Kidney (tissue), 14 donors: Measurements from ENCODE around the gene HLA-DQB1. TPM values are rescaled to one million over a fixed set of nuclear protein-coding genes. Genes with fewer than 3 reads are reported as not detected.
"Not testable (repeated sequence)": the region's sequence is repeated elsewhere in the genome, so short reads cannot be mapped to it uniquely, and the experiment has no call there.

Source experiments
- DNase-seq, 5 donors: peaks; one replicate each; pipeline ENCODE4 v3.0.0-alpha.2; 2013 to 2020
- FAIRE-seq: peaks from 2 replicates; lab custom pipeline; 2012; peaks lifted over from hg19 to GRCh38; lab: Jason Lieb, UNC
- H3K27ac ChIP-seq, 2 donors: one replicate each; pipeline ENCODE4 v1.7.0; 2013; ENCODE audit warnings: low read depth in 2 of 2, low read length in 2 of 2, inconsistent platforms in 1 of 2
- H3K27me3 ChIP-seq: one replicate; pipeline ENCODE4 v1.7.1; 2013; ENCODE audit warnings: low read length, inconsistent platforms; ENCODE audit not compliant: control insufficient read depth, insufficient read depth
- H3K36me3 ChIP-seq, 3 donors: one replicate each; pipeline versions ENCODE4 v1.7.0 to v1.7.1; 2013; ENCODE audit warnings: low read length in 3 of 3, control low read depth in 1 of 3, inconsistent platforms in 1 of 3; ENCODE audit not compliant: insufficient read depth in 3 of 3, control insufficient read depth in 2 of 3
- H3K4me1 ChIP-seq, 3 donors: one replicate each; pipeline versions ENCODE4 v1.7.0 to v1.7.1; 2013; ENCODE audit warnings: low read length in 3 of 3, inconsistent platforms in 1 of 3, low read depth in 1 of 3; ENCODE audit not compliant: control insufficient read depth in 2 of 3, insufficient read depth in 2 of 3
- H3K4me3 ChIP-seq, 3 donors: one replicate each; pipeline versions ENCODE4 v1.7.0 to v1.8.1; 2013; ENCODE audit warnings: low read length in 3 of 3, control low read depth in 1 of 3, inconsistent platforms in 1 of 3
- H3K9ac ChIP-seq, 3 donors: one replicate each; pipeline versions ENCODE4 v1.7.0 to v1.7.1; 2013; ENCODE audit warnings: low read length in 3 of 3, control low read depth in 1 of 3, inconsistent platforms in 1 of 3
- H3K9me3 ChIP-seq, 3 donors: one replicate each; pipeline versions ENCODE4 v1.7.0 to v1.7.1; 2013; ENCODE audit warnings: low read length in 3 of 3, control low read depth in 1 of 3, inconsistent platforms in 1 of 3; ENCODE audit not compliant: control insufficient read depth in 2 of 3, insufficient read depth in 1 of 3
- CTCF ChIP-seq: IDR thresholded peaks from 3 replicates; pipeline ENCODE4 v1.5.1; 2012; ENCODE audit warnings: mild to moderate bottlenecking, moderate library complexity, borderline replicate concordance; ENCODE audit not compliant: insufficient read depth; ENCODE audit errors: extremely low read depth
- intact Hi-C: fragments of 100-400 bp; cut with DNase I; formaldehyde crosslinking; loops from one replicate; pipeline ENCODE4 v1.11.1; 2022
- polyA plus RNA-seq: library from polyadenylated mRNA; stranded (reverse); fragments of 350-450 nt; fragmentation: Illumina TruSeq; extraction: RNeasy Lipid Tissue Mini Kit (QIAGEN cat#74804); gene quantifications from one replicate; pipeline ENCODE4 v1.2.3, GENCODE V29; 2014; ENCODE audit warnings: low read depth, low replicate concordance; ENCODE audit not compliant: insufficient read depth
- total RNA-seq: library from RNA; stranded (reverse); fragmentation: NEBNext Ultra II Directional; extraction: Animal tissue kit (Norgen Biotek cat#: 25700); gene quantifications from one replicate; pipeline ENCODE4 v1.2.1, GENCODE V29; 2021
- donor health status: control.
- donor health status: control.
- donor health status: control.
- donor health status: control.
- donor health status: control.
- donor health status: DM: yes; HTN: yes; CAD: no.
- donor health status: Normal renal cell carcinoma (clear cell type).

Gene HLA-DQB1
- total and polyA plus RNA-seq, 2 donors from 2014 or later, result 13.8 to 48.0 TPM

GRCh38 chr6:32637219-32637880, 29.1 kb downstream of the HLA-DQB1 start, which contains the start of gene HLA-DQA1:
Gene HLA-DQA1 (plus strand): TSS chr6:32637406. CDS start chr6:32637459, 53 bp downstream.
- intact Hi-C loops, result no loop called here
- H3K27me3 ChIP-seq, result no peaks in the 10 kb centered on the region

GRCh38 chr6:32635526-32636123, 30.8 kb downstream of the HLA-DQB1 start:
- H3K9ac ChIP-seq, result no peak overlapping the region
- H3K9me3 ChIP-seq, result no peaks in the 10 kb centered on the region
- H3K4me1 ChIP-seq, result no peaks in the 10 kb centered on the region
- H3K4me3 ChIP-seq, result no peak overlapping the region
- DNase-seq, result no peak
- TF ChIP-seq CTCF, result no peak
- H3K27ac ChIP-seq, result no peak overlapping the region
- no peak for FAIRE-seq
- H3K27me3 ChIP-seq, result no peaks in the 10 kb centered on the region
- no peaks in the 10 kb centered on the region for H3K36me3 ChIP-seq
- intact Hi-C loops, result no loop called here

More at GRCh38 chr6:32637219-32637880, 29.1 kb downstream of the HLA-DQB1 start, which contains the start of gene HLA-DQA1:
- no peak within 1 kb of the TSS for H3K27ac ChIP-seq
- no peaks in the 10 kb centered on the region for H3K36me3 ChIP-seq
- no peak for FAIRE-seq
- no peaks in the 10 kb centered on the region for H3K9me3 ChIP-seq
- peak within 1 kb of the TSS in 1 of 3 donors; percentile 55 for H3K9ac ChIP-seq
- peak within 1 kb of the TSS in 1 of 3 donors; percentile 32 for H3K4me3 ChIP-seq
- no peak for TF ChIP-seq CTCF
- DNase-seq, result no peak
- no peaks in the 10 kb centered on the region for H3K4me1 ChIP-seq

GRCh38 chr6:32629793-32630192, 36.7 kb downstream of the HLA-DQB1 start:
- H3K36me3 ChIP-seq, DNase-seq, H3K27ac ChIP-seq, H3K9ac ChIP-seq, H3K4me1 ChIP-seq, H3K4me3 ChIP-seq, FAIRE-seq, H3K9me3 ChIP-seq, H3K27me3 ChIP-seq, intact Hi-C loops: not testable (repeated sequence)

- Histone ChIP-seq H3K4me1 (no peaks in the 10 kb centered on the region), H3K9ac (no peak overlapping the region), H3K36me3 (no peaks in the 10 kb centered on the region), H3K27ac (peak overlapping the region in 1 of 2 donors; percentile 14), H3K9me3 (no peaks in the 10 kb centered on the region), H3K4me3 (no peak overlapping the region), H3K27me3 (no peaks in the 10 kb centered on the region)
- intact Hi-C loops, result no loop called here
- peak; percentile 82 for FAIRE-seq
- peak; percentile 3 for TF ChIP-seq CTCF
- DNase-seq, result peak in 1 of 5 donors; percentile 37
Measured at GRCh38 chr6:32627831-32628230, 38.6 kb downstream of the HLA-DQB1 start.
